ENCODE results near the gene KCNH1. TPM values are rescaled to one million over a fixed set of nuclear protein-coding genes. Genes with fewer than 3 reads are reported as not detected.

KCNH1 gene
- total RNA-seq, 1 donor from 2014 or later: not detected

- DNase-seq (ENCODE audit: low spot score): no peak
- intact Hi-C loops (cut with DNase I): no loop called here
Measured at GRCh38 chr1:210827481-210827880, 306.5 kb downstream of the KCNH1 start.

GRCh38 chr1:210826686-210827085, 307.3 kb downstream of the KCNH1 start:
- intact Hi-C loops (cut with DNase I): no loop called here
- DNase-seq (ENCODE audit: low spot score): no peak

DNA sequence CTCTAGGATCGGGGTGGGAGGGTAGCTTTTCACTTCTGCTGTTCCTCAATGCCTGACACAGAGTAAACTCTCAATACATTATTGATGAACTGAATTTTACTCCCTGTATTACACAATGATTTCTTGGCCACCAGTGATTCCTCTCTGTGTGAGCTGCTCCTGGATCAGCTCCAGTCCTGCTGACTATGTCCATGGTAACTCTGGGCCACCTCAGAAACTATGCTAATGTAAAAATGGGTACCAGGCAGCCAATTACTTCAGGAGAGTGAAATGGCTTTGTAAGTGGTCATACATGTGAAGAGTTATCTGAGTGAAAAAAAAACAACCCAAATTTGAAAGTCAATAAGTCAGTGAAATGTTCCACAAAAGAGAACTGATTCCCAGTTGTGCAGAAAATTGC, 311.0 kb downstream of the KCNH1 start:
- DNase-seq (ENCODE audit: low spot score): no peak
- intact Hi-C loops (cut with DNase I): no loop called here

DNA sequence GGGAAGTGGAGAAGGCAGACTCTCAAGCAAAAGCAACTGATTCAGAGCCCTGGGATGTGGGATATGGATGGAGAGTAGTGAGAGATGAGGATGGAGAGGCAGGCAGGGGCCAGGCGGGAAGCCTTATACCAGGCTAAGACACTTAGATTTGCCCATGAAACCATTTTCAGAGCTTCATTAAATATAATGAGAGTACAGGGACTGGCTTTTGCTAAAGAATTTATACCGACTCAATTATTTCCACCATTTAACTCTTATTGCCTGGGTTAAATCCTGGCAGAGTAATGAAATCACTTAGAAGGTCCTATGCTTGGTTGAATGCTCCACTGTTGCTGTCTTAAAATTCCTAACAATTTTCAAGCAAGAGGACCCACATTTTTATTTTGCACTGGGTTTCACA, 311.7 kb downstream of the KCNH1 start:
- intact Hi-C loops (cut with DNase I): no loop called here
- no peak for DNase-seq (ENCODE audit: low spot score)

- DNase-seq (ENCODE audit: low spot score): no peak
- intact Hi-C loops (cut with DNase I): no loop called here
Measured at GRCh38 chr1:210821615-210822014, 312.3 kb downstream of the KCNH1 start.

GRCh38 chr1:210819266-210819665, 314.7 kb downstream of the KCNH1 start:
- intact Hi-C loops (cut with DNase I): no loop called here

GRCh38 chr1:210817385-210818275, 316.3 kb downstream of the KCNH1 start:
- no peak for DNase-seq (ENCODE audit: low spot score)
- intact Hi-C loops (cut with DNase I): no loop called here

More at GRCh38 chr1:210819266-210819665, 314.7 kb downstream of the KCNH1 start:
- DNase-seq (ENCODE audit: low spot score): no peak

- intact Hi-C loops (cut with DNase I): no loop called here
- no peak for DNase-seq (ENCODE audit: low spot score)
Measured at GRCh38 chr1:210815641-210816550, 318.1 kb downstream of the KCNH1 start.

- intact Hi-C loops (cut with DNase I): no loop called here
- no peak for DNase-seq (ENCODE audit: low spot score)
Measured at GRCh38 chr1:210814382-210815123, 319.4 kb downstream of the KCNH1 start.

DNA sequence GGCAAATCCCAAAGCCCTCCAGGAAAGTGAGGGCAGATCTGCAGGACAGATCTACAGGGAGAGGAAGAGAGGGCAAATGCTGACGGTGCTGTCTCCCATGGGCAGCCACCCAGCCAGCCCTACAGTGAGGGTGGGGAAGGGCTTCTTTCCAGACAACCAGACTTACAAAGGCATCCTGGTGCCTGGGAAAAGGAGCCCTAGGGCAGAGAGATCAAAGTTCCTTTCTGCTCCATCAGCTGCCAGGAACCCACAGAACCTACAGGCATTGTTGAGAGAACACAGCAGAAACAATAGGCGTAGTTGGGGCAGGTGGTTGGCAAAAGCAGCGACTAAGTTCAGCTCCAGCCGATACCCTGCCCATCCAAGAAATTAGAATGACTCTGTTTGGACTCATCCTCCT, 332.4 kb downstream of the KCNH1 start:
- intact Hi-C loops (cut with DNase I): no loop called here
- no peak for DNase-seq (ENCODE audit: low spot score)

DNA sequence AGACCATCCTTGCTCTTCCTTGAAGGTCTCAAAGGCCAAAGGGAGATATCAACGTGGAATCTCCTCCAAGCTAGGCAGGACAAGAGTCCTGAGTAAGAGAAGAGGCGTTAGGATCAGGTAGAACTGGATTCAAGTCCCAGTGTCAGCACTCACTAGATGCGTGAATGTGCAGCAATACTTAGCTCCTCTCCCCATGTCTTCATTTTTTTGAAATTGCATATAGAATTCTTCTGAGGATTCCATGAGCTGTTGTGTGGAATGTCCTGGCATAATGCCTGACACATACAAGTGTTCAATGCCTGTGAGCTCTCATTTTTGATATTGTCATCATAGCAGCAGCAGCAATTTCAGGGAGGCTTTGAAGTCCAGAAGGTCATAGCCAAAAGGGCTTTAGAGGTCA, 333.2 kb downstream of the KCNH1 start:
- intact Hi-C loops (cut with DNase I): no loop called here

DNA sequence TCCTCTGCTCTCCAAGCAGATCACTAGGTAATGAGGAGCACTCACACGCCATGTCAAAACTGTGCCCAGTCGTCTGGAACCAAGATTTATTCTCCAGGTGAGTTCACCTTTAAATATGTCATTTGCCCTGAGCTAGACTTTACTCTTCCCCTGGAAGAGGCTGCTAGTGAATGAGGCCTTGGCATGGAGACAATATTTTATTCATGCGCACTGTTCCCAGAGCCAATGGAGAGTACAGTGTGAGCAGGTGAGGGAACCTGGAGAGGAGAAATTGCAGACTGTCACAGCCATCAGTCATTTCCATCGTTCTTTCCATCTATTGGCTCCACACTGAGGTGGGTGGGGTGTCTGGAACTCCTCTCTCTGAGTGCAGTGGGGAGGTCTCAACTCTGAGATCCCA, 333.6 kb downstream of the KCNH1 start:
- intact Hi-C loops (cut with DNase I): no loop called here
- no peak for DNase-seq (ENCODE audit: low spot score)

More for the DNA sequence above, 333.2 kb downstream of the KCNH1 start:
- no peak for DNase-seq (ENCODE audit: low spot score)

- intact Hi-C loops (cut with DNase I): no loop called here
- no peak for DNase-seq (ENCODE audit: low spot score)
Measured at GRCh38 chr1:210797422-210797821, 336.5 kb downstream of the KCNH1 start.

DNA sequence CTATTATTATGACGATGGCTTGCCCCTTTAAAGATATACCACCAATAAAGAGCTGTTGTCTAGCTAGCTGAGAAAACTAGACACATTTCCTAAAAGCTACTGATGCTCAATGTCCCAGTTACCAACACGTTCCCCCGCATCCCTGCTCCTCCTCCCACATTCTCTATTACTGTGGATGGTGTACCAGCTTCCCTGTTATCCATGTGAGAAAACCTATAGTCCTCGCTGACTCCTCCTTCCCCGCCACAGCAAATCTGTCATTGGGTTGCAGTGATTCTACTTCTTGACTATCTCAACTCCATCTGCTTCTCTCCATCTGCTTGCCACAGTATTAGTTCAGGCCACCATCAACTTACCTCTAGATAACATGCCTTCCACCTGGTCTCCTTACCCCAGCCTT, 337.5 kb downstream of the KCNH1 start:
- intact Hi-C loops (cut with DNase I): no loop called here
- DNase-seq (ENCODE audit: low spot score): no peak

DNA sequence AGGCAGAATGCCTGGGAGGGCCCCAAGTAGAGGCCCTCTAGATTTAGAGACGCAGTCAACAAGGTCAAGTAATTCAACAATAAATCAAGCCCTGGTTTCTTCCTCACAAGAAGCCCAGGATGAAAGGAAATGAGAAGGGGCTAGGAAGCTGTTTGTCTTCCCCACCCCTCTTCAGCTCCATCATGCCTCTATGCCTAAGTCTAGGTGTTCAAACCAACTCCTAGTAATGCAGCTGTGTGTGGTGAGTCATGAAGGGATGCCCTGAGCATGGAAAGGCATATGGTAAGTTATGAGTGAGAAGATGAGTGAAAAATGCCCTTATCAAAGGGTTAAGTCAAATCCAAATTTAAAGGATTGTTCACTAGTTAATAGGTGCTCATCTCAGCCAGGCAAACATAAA, 339.5 kb downstream of the KCNH1 start:
- intact Hi-C loops (cut with DNase I): no loop called here
- DNase-seq (ENCODE audit: low spot score): no peak

DNA sequence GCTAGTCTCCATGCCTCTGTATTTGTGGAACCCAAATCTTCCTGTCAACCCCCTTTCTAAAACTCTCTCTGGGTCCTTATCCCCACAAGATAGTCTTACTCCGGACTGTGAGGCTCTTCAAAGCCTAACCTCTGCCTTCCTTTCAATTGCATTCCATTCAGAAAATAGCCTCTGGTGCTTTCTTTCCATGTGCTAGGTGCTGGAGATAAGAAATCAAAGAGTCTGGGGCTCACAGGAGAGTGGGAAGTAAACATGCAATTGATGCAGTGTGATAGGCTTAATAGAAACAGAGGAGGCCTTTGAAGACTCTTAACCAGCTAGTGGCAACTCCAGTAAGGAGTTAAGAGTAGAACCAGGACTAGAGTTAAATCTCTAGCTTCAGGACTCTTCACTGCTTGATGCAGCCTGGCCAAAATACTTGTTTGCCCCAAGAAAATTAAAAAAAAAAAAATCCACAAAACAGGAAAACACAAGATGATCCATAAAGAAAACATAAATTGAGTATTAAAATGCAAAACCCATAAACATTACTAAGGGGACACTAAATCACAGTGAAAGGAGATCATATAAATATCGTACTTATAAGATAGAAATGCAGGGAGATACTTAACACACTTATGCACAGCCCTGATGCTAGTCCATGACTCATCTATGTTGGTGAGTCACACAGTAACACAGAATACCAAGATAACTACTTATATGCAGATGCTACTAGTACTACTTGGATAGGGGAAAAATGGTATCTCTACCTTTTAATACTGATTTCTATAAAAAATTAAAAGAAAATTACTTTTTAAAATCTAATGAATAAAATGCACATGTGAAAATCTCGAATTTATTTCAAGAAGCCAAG, 341.5 kb downstream of the KCNH1 start:
- intact Hi-C loops (cut with DNase I): no loop called here
- DNase-seq (ENCODE audit: low spot score): no peak

GRCh38 chr1:210790196-210790595, 343.8 kb downstream of the KCNH1 start:
- no peak for DNase-seq (ENCODE audit: low spot score)
- intact Hi-C loops (cut with DNase I): no loop called here

- DNase-seq (ENCODE audit: low spot score): no peak
- intact Hi-C loops (cut with DNase I): no loop called here
Measured at GRCh38 chr1:210787800-210788199, 346.1 kb downstream of the KCNH1 start.

GRCh38 chr1:210786546-210786945, 347.4 kb downstream of the KCNH1 start:
- intact Hi-C loops (cut with DNase I): no loop called here
- no peak for DNase-seq (ENCODE audit: low spot score)

Measured in cardiac septum (tissue), 1 donor.